ENCODE measurements around the gene CYP4A22. TPM values are rescaled to one million over a fixed set of nuclear protein-coding genes. Genes with fewer than 3 reads are reported as not detected.
A peak's percentile ranks its signal among the peaks of the same experiment; 100 is the strongest.

Gene CYP4A22
- total RNA-seq, 1 experiment from 2014 or later, result not detected

DNA sequence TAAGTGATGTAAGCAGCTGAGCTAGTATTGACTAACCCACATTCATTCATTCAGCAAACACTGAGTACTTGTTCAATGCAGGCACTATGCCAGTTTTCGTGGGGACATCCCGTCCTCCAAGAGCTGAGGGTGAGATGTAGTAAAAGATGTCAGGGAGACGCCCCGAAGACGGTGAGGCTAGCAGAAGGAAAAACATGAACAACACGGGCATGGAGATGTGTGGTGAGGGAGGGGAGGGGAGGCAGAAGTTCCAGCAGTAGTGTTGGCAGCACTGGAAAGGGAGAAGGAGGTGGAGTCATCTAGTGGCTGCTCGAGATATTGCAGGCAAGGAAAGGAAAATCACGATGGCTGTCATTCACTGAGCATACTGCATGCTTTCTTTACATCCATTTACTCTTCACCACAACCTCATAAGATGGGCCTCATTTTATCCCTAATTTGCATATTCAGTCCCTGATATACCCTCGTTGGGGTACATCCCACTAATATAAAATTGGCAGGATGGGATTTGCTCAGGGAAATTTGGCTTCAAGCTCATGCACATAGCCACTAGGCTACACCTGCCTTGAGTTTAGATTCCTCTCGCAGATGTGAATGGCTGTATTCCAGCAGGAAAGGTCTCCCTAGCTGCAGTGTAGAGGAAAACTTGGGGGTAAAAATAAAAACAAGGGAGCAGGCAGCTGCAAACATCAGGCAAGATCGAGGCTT lies 38.1 kb downstream of the CYP4A22 start:
- no CpG with 5 or more reads among the region's 11 CpGs for WGBS (ENCODE audit: extremely low coverage, insufficient read length, low lambda C conversion rate)
- TF ChIP-seq, protein P1, sequence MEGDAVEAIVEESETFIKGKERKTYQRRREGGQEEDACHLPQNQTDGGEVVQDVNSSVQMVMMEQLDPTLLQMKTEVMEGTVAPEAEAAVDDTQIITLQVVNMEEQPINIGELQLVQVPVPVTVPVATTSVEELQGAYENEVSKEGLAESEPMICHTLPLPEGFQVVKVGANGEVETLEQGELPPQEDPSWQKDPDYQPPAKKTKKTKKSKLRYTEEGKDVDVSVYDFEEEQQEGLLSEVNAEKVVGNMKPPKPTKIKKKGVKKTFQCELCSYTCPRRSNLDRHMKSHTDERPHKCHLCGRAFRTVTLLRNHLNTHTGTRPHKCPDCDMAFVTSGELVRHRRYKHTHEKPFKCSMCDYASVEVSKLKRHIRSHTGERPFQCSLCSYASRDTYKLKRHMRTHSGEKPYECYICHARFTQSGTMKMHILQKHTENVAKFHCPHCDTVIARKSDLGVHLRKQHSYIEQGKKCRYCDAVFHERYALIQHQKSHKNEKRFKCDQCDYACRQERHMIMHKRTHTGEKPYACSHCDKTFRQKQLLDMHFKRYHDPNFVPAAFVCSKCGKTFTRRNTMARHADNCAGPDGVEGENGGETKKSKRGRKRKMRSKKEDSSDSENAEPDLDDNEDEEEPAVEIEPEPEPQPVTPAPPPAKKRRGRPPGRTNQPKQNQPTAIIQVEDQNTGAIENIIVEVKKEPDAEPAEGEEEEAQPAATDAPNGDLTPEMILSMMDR (conservative IDR thresholded peaks at IDR 0.05), result peak; percentile 90

More for the DNA sequence above, 38.1 kb downstream of the CYP4A22 start:
- Histone ChIP-seq H3K79me1 (ENCODE audit: insufficient read depth, low read depth, low read length, poor library complexity, severe bottlenecking) (no peaks in the 10 kb centered on the region), H3K79me2 (ENCODE audit: insufficient read depth, low read length) (no peaks in the 10 kb centered on the region), H3K27me3 (ENCODE audit: insufficient read depth, low read length) (peaks cover 2% of the 10 kb centered on the region; the same call in 1 of the 2 replicates), H3K23me2 (ENCODE audit: insufficient read length, low read depth, low read length, poor library complexity, severe bottlenecking) (peaks cover 8% of the 10 kb centered on the region), H2BK12ac (ENCODE audit: insufficient read length, low read depth, low read length) (no peak overlapping the region), H3K9ac (ENCODE audit: extremely low read depth, insufficient read length, low read length) (no peak overlapping the region), H4K20me1 (ENCODE audit: control insufficient read depth, insufficient read depth, insufficient read length) (no peaks in the 10 kb centered on the region), H3K4ac (ENCODE audit: low read depth, low read length) (no peak overlapping the region), H2BK15ac (ENCODE audit: low read depth, low read length) (no peak overlapping the region), H2AK5ac (ENCODE audit: insufficient read length, low read length) (no peak overlapping the region), H2AFZ (ENCODE audit: low read length) (no peak overlapping the region), H3K56ac (ENCODE audit: insufficient read length, low read depth, low read length) (no peak overlapping the region), H2BK120ac (ENCODE audit: low read depth, low read length, poor library complexity, severe bottlenecking) (no peak overlapping the region), H4K5ac (ENCODE audit: insufficient read length, low read depth, low read length) (no peak overlapping the region), H3T11ph (ENCODE audit: low read length) (no peak overlapping the region), H3K23ac (ENCODE audit: insufficient read length, low read depth, low read length) (no peak overlapping the region), H3K9me3 (ENCODE audit: control insufficient read depth, low read depth, low read length) (no peaks in the 10 kb centered on the region), H3K27ac (ENCODE audit: insufficient read length, low read depth, low read length) (no peak overlapping the region), H3K4me2 (ENCODE audit: insufficient read depth, insufficient read length, low read length) (peak overlapping the region; percentile 9), H4K8ac (replicated peaks; ENCODE audit: insufficient read length, low read depth, low read length) (no peak overlapping the region), H3K14ac (ENCODE audit: insufficient read depth, low read length) (no peak overlapping the region), H4K91ac (ENCODE audit: insufficient read length, low read depth, low read length) (no peak overlapping the region), H3K4me1 (ENCODE audit: insufficient read depth, low read length) (peaks cover 2% of the 10 kb centered on the region; the same call in 1 of the 2 replicates), H2BK20ac (ENCODE audit: low read depth, low read length, poor library complexity, severe bottlenecking) (no peak overlapping the region), H3K18ac (ENCODE audit: insufficient read length, low read depth, low read length) (no peak overlapping the region), H2BK5ac (ENCODE audit: insufficient read length, low read length) (no peak overlapping the region)
- DNase-seq, result peak; percentile 77
- no peaks in the 10 kb centered on the region; a peak in 1 of 7 replicates for H3K36me3 Mint-ChIP-seq (ENCODE audit: insufficient read depth in 1 of 3, low read depth in 3 of 3)
- peaks cover 24% of the 10 kb centered on the region for H3K27me3 Mint-ChIP-seq (ENCODE audit: low read depth)
- H3K27ac Mint-ChIP-seq, result no peak overlapping the region
- peaks cover 0 to 3% of the 10 kb centered on the region in 2 experiments; a peak in 2 of 5 replicates for H3K9me3 Mint-ChIP-seq
- peaks cover 14 to 17% of the 10 kb centered on the region in 2 experiments for H3K4me1 Mint-ChIP-seq
- H3K4me3 Mint-ChIP-seq, result peak overlapping the region in 1 of 2 experiments; percentile 51; a peak in 3 of 5 replicates
